ENCODE data around the gene SMC2. TPM values are rescaled to one million over a fixed set of nuclear protein-coding genes. Genes with fewer than 3 reads are reported as not detected.

The SMC2 gene
- total and polyA plus RNA-seq, 2 donors (not counting 3 experiments of a cell fraction or from before 2014, with no cell fraction given), result 5.3 to 34.1 TPM

GRCh38 chr9:104173067-104173466 is 79.0 kb downstream of the SMC2 start:
- Histone ChIP-seq H3K4me2 (ENCODE audit: insufficient read depth, low read length) (no peak overlapping the region), H3K4me3 (replicated peaks in 1 of 3; ENCODE audit: insufficient read depth in 1 of 3, low read depth in 1 of 3, low read length in 3 of 3) (no peak overlapping the region), H3K9me3 (replicated peaks; ENCODE audit: control insufficient read depth, insufficient read depth, low read length) (no peaks in the 10 kb centered on the region), H3K4me1 (ENCODE audit: control insufficient read depth, extremely low read depth, insufficient read depth, low read length) (no peaks in the 10 kb centered on the region), H3K27me3 (ENCODE audit: control insufficient read depth in 2 of 2, insufficient read depth in 2 of 2, low read length in 2 of 2) (no peaks in the 10 kb centered on the region), H3K79me2 (ENCODE audit: control insufficient read depth, insufficient read depth, low read length) (no peaks in the 10 kb centered on the region), H2AFZ (ENCODE audit: low read depth, low read length) (no peak overlapping the region), H3K27ac (ENCODE audit: insufficient read depth, low read depth, low read length) (no peak overlapping the region), H3K36me3 (ENCODE audit: control insufficient read depth in 2 of 2, extremely low read depth in 1 of 2, insufficient read depth in 2 of 2, low read length in 2 of 2) (no peaks in the 10 kb centered on the region), H4K20me1 (replicated peaks; ENCODE audit: control insufficient read depth, extremely low read depth, insufficient read depth, low read length) (peaks cover 2% of the 10 kb centered on the region), H3K9me1 (replicated peaks; ENCODE audit: control insufficient read depth, extremely low read depth, insufficient read depth, low read length) (no peaks in the 10 kb centered on the region), H3K9ac (replicated peaks; ENCODE audit: extremely low read depth, insufficient read depth, low read length) (no peak overlapping the region)
- ChIA-PET CTCF (no interaction called here), POLR2A (no interaction called here)
- FAIRE-seq, result no peak
- no peak for DNase-seq (ENCODE audit: low read depth, low spot score)
- dilution Hi-C loops (cut with MboI; ENCODE audit: extremely low pct_ligation_motif_present, low sequenced_read_pairs) (no loop called here), intact Hi-C loops (cut with micrococcal nuclease) (no loop called here)
- TF ChIP-seq, protein P1, sequence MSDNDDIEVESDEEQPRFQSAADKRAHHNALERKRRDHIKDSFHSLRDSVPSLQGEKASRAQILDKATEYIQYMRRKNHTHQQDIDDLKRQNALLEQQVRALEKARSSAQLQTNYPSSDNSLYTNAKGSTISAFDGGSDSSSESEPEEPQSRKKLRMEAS (IDR thresholded peaks at IDR 0.05; ENCODE audit: insufficient read depth, insufficient read length), result no peak
- TF ChIP-seq GATA2 (IDR thresholded peaks at IDR 0.05; ENCODE audit: insufficient read depth, insufficient read length, low read depth, low read length) (no peak), EZH2 (IDR thresholded peaks at IDR 0.05; ENCODE audit: borderline replicate concordance, low read depth, low read length, severe bottlenecking) (no peak), MYC (IDR thresholded peaks at IDR 0.05; ENCODE audit: low read depth, low read length) (no peak)
- TF ChIP-seq, protein P2, sequence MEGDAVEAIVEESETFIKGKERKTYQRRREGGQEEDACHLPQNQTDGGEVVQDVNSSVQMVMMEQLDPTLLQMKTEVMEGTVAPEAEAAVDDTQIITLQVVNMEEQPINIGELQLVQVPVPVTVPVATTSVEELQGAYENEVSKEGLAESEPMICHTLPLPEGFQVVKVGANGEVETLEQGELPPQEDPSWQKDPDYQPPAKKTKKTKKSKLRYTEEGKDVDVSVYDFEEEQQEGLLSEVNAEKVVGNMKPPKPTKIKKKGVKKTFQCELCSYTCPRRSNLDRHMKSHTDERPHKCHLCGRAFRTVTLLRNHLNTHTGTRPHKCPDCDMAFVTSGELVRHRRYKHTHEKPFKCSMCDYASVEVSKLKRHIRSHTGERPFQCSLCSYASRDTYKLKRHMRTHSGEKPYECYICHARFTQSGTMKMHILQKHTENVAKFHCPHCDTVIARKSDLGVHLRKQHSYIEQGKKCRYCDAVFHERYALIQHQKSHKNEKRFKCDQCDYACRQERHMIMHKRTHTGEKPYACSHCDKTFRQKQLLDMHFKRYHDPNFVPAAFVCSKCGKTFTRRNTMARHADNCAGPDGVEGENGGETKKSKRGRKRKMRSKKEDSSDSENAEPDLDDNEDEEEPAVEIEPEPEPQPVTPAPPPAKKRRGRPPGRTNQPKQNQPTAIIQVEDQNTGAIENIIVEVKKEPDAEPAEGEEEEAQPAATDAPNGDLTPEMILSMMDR (IDR thresholded peaks at IDR 0.05; ENCODE audit: extremely low read depth in 1 of 2, insufficient read depth in 1 of 2, low read depth in 1 of 2, low read length in 2 of 2), result no peak
- BruUV-seq (replicated peaks), result no TSS peak

All from endothelial cell of umbilical vein (primary cell).